Measurements from ENCODE around the gene TOMM5. TPM values are rescaled to one million over a fixed set of nuclear protein-coding genes. Genes with fewer than 3 reads are reported as not detected.

Gene TOMM5
- total and polyA plus RNA-seq, 3 donors from 2014 or later, result 96.5 to 126 (median 113) TPM

GRCh38 chr9:37550781-37551180 is 41.6 kb downstream of the TOMM5 start:
- no peak for DNase-seq

GRCh38 chr9:37549527-37549926 is 42.9 kb downstream of the TOMM5 start:
- no peak for DNase-seq
- Histone ChIP-seq H3K36me3 (ENCODE audit: low read depth, missing control alignments) (no peaks in the 10 kb centered on the region), H3K9me3 (no peaks in the 10 kb centered on the region), H3K4me1 (no peaks in the 10 kb centered on the region), H3K27me3 (no peaks in the 10 kb centered on the region), H3K27ac (no peak overlapping the region), H3K4me3 (no peak overlapping the region)
- intact Hi-C loops (cut with DNase I; ENCODE audit: low total_unique reads), result no loop called here
- TF ChIP-seq POLR2A (IDR thresholded peaks at IDR 0.05) (no peak), CTCF (IDR thresholded peaks at IDR 0.05) (no peak)

More at GRCh38 chr9:37550781-37551180, 41.6 kb downstream of the TOMM5 start:
- Histone ChIP-seq H3K9me3 (no peaks in the 10 kb centered on the region), H3K4me3 (no peak overlapping the region), H3K36me3 (ENCODE audit: low read depth, missing control alignments) (no peaks in the 10 kb centered on the region), H3K4me1 (no peaks in the 10 kb centered on the region), H3K27ac (no peak overlapping the region), H3K27me3 (no peaks in the 10 kb centered on the region)
- TF ChIP-seq POLR2A (IDR thresholded peaks at IDR 0.05) (no peak), CTCF (IDR thresholded peaks at IDR 0.05) (no peak)
- WGBS, 2 donors, result 76 to 86% methylated on average over 1 of the region's 1 CpG
- intact Hi-C loops (cut with DNase I; ENCODE audit: low total_unique reads), result no loop called here

GRCh38 chr9:37547328-37547878 is 45.0 kb downstream of the TOMM5 start:
- DNase-seq, result no peak
- 94% methylated on average over 5 of the region's 5 CpGs for WGBS, 2 donors
- no peaks in the 10 kb centered on the region for H3K27me3 ChIP-seq
- H3K9me3 ChIP-seq, result no peaks in the 10 kb centered on the region
- TF ChIP-seq POLR2A (IDR thresholded peaks at IDR 0.05) (no peak), CTCF (IDR thresholded peaks at IDR 0.05) (no peak)
- no peak overlapping the region for H3K4me3 ChIP-seq
- H3K36me3 ChIP-seq (ENCODE audit: low read depth, missing control alignments), result no peaks in the 10 kb centered on the region
- H3K27ac ChIP-seq, result no peak overlapping the region
- intact Hi-C loops (cut with DNase I; ENCODE audit: low total_unique reads), result no loop called here
- no peaks in the 10 kb centered on the region for H3K4me1 ChIP-seq

GRCh38 chr9:37543468-37543867 is 48.9 kb downstream of the TOMM5 start:
- Histone ChIP-seq H3K4me3 (no peak overlapping the region), H3K4me1 (no peaks in the 10 kb centered on the region), H3K9me3 (no peaks in the 10 kb centered on the region), H3K27ac (no peak overlapping the region), H3K27me3 (no peaks in the 10 kb centered on the region), H3K36me3 (ENCODE audit: low read depth, missing control alignments) (no peaks in the 10 kb centered on the region)
- intact Hi-C loops (cut with DNase I; ENCODE audit: low total_unique reads), result no loop called here
- DNase-seq, result no peak
- no peak for TF ChIP-seq CTCF (IDR thresholded peaks at IDR 0.05)
- TF ChIP-seq POLR2A (IDR thresholded peaks at IDR 0.05), result no peak
- WGBS, 2 donors, result 83 to 92% methylated on average over 1 of the region's 1 CpG

- intact Hi-C loops (cut with DNase I; ENCODE audit: low total_unique reads), result no loop called here
- WGBS, 2 donors, result 81 to 86% methylated on average over 1 of the region's 1 CpG
- Histone ChIP-seq H3K36me3 (ENCODE audit: low read depth, missing control alignments) (no peaks in the 10 kb centered on the region), H3K4me3 (no peak overlapping the region), H3K27ac (no peak overlapping the region), H3K4me1 (no peaks in the 10 kb centered on the region), H3K27me3 (no peaks in the 10 kb centered on the region), H3K9me3 (no peaks in the 10 kb centered on the region)
- TF ChIP-seq CTCF (IDR thresholded peaks at IDR 0.05), result no peak
- no peak for TF ChIP-seq POLR2A (IDR thresholded peaks at IDR 0.05)
- no peak for DNase-seq
These were observed 49.5 kb downstream of the TOMM5 start for GRCh38 chr9:37542895-37543294.

Measured in testis (tissue), 3 donors.